H9 (cell line): ENCODE data around the gene RCSD1. TPM values are rescaled to one million over a fixed set of nuclear protein-coding genes. Genes with fewer than 3 reads are reported as not detected.

ENCODE experiments used
- DNase-seq: peaks from one replicate; pipeline ENCODE4 v3.0.0-alpha.2; 2017
- H2AFZ ChIP-seq: one replicate; pipeline ENCODE4 v1.6.1; 2013; ENCODE audit warnings: mild to moderate bottlenecking, low read length, control low read depth, moderate library complexity
- H2AK5ac ChIP-seq: 2 replicates; pipeline ENCODE4 v1.6.1; 2013; ENCODE audit warnings: low read length, control low read depth, mixed read lengths; ENCODE audit not compliant: insufficient read length
- H2BK120ac ChIP-seq: one replicate; pipeline ENCODE4 v1.6.1; 2013; ENCODE audit warnings: low read depth, mild to moderate bottlenecking, low read length, control low read depth, inconsistent platforms; ENCODE audit not compliant: poor library complexity, severe bottlenecking
- H2BK12ac ChIP-seq: 2 replicates; pipeline ENCODE4 v1.6.1; 2013; ENCODE audit warnings: low read length, control low read depth, mixed read lengths, low read depth; ENCODE audit not compliant: insufficient read length
- H2BK15ac ChIP-seq: 2 replicates; pipeline ENCODE4 v1.6.1; 2013; ENCODE audit warnings: low read depth, low read length, control low read depth
- H2BK20ac ChIP-seq: one replicate; pipeline ENCODE4 v1.6.1; 2013; ENCODE audit warnings: low read depth, mild to moderate bottlenecking, low read length, control low read depth, inconsistent platforms; ENCODE audit not compliant: poor library complexity, severe bottlenecking
- H2BK5ac ChIP-seq: 2 replicates; pipeline ENCODE4 v1.6.1; 2013; ENCODE audit warnings: low read length, control low read depth, mixed read lengths; ENCODE audit not compliant: insufficient read length
- H3K14ac ChIP-seq: 2 replicates; pipeline ENCODE4 v1.6.1; 2013; ENCODE audit warnings: low read length, control low read depth; ENCODE audit not compliant: insufficient read depth
- H3K18ac ChIP-seq: 2 replicates; pipeline ENCODE4 v1.6.1; 2013; ENCODE audit warnings: low read depth, mild to moderate bottlenecking, mixed read lengths, low read length, control low read depth; ENCODE audit not compliant: insufficient read length
- H3K23ac ChIP-seq: 2 replicates; pipeline ENCODE4 v1.6.1; 2013; ENCODE audit warnings: low read length, control low read depth, mixed read lengths, low read depth; ENCODE audit not compliant: insufficient read length
- H3K23me2 ChIP-seq: 2 replicates; pipeline ENCODE4 v1.6.1; 2013; ENCODE audit warnings: low read depth, mild to moderate bottlenecking, mixed read lengths, low read length, control low read depth; ENCODE audit not compliant: insufficient read length, poor library complexity, severe bottlenecking
- H3K27ac ChIP-seq: 2 replicates; pipeline ENCODE4 v1.5.1; 2013; ENCODE audit warnings: low read length, control low read depth, mixed read lengths, low read depth; ENCODE audit not compliant: insufficient read length
- H3K27me3 ChIP-seq: 2 replicates; pipeline ENCODE4 v1.6.1; 2013; ENCODE audit warnings: low read length, control low read depth, inconsistent platforms; ENCODE audit not compliant: insufficient read depth
- H3K4ac ChIP-seq: 2 replicates; pipeline ENCODE4 v1.6.1; 2013; ENCODE audit warnings: low read depth, mild to moderate bottlenecking, control low read depth, inconsistent platforms, low read length, moderate library complexity
- H3K4me1 ChIP-seq: 2 replicates; pipeline ENCODE4 v1.6.1; 2013; ENCODE audit warnings: low read length, control low read depth, inconsistent platforms; ENCODE audit not compliant: insufficient read depth
- H3K4me2 ChIP-seq: 2 replicates; pipeline ENCODE4 v1.6.1; 2013; ENCODE audit warnings: low read length, control low read depth, mixed read lengths; ENCODE audit not compliant: insufficient read length, insufficient read depth
- H3K56ac ChIP-seq: 2 replicates; pipeline ENCODE4 v1.6.1; 2013; ENCODE audit warnings: low read depth, mild to moderate bottlenecking, mixed read lengths, low read length, control low read depth; ENCODE audit not compliant: insufficient read length
- H3K79me1 ChIP-seq: 2 replicates; pipeline ENCODE4 v1.6.1; 2013; ENCODE audit warnings: low read depth, mild to moderate bottlenecking, moderate library complexity, low read length, control low read depth, inconsistent platforms; ENCODE audit not compliant: insufficient read depth, poor library complexity, severe bottlenecking
- H3K79me2 ChIP-seq: 2 replicates; pipeline ENCODE4 v1.6.1; 2013; ENCODE audit warnings: low read length, control low read depth, inconsistent platforms; ENCODE audit not compliant: insufficient read depth
- H3K9ac ChIP-seq: 2 replicates; pipeline ENCODE4 v1.6.1; 2013; ENCODE audit warnings: low read length, control low read depth, mixed read lengths; ENCODE audit not compliant: insufficient read length; ENCODE audit errors: extremely low read depth
- H3K9me3 ChIP-seq: one replicate; pipeline ENCODE4 v1.6.1; 2013; ENCODE audit warnings: low read depth, low read length, inconsistent platforms; ENCODE audit not compliant: control insufficient read depth
- H3T11ph ChIP-seq: one replicate; pipeline ENCODE4 v1.6.1; 2013; ENCODE audit warnings: mild to moderate bottlenecking, low read length, control low read depth, inconsistent platforms
- H4K20me1 ChIP-seq: one replicate; pipeline ENCODE4 v1.6.1; 2013; ENCODE audit not compliant: control insufficient read depth, insufficient read length, insufficient read depth
- H4K5ac ChIP-seq: 2 replicates; pipeline ENCODE4 v1.6.1; 2013; ENCODE audit warnings: low read depth, mild to moderate bottlenecking, mixed read lengths, low read length, control low read depth; ENCODE audit not compliant: insufficient read length
- H4K8ac ChIP-seq: replicated peaks from 2 replicates; pipeline ENCODE4 v1.6.1; 2013; ENCODE audit warnings: low read length, control low read depth, mixed read lengths, low read depth; ENCODE audit not compliant: insufficient read length
- H4K91ac ChIP-seq: 2 replicates; pipeline ENCODE4 v1.6.1; 2013; ENCODE audit warnings: low read depth, mild to moderate bottlenecking, moderate library complexity, mixed read lengths, low read length, control low read depth; ENCODE audit not compliant: insufficient read length
- H3K27ac Mint-ChIP-seq, 3 experiments: 2 replicates in 2 of 3; 3 replicates in 1 of 3; pipeline ENCODE4 v1.8.0; 2020 to 2021; ENCODE audit warnings: mixed read lengths in 3 of 3, mild to moderate bottlenecking in 1 of 3, moderate library complexity in 1 of 3
- H3K27me3 Mint-ChIP-seq: 2 replicates; pipeline ENCODE4 v1.8.0; 2021; ENCODE audit warnings: low read depth, mild to moderate bottlenecking, moderate library complexity, mixed read lengths
- H3K36me3 Mint-ChIP-seq, 3 experiments: 2 replicates in 2 of 3; 3 replicates in 1 of 3; pipeline ENCODE4 v1.8.0; 2020 to 2021; ENCODE audit warnings: low read depth in 3 of 3, mixed read lengths in 3 of 3; ENCODE audit not compliant: insufficient read depth in 1 of 3
- H3K4me1 Mint-ChIP-seq, 2 experiments: 2 replicates each; pipeline ENCODE4 v1.8.0; 2020; ENCODE audit warnings: mixed read lengths in 2 of 2
- H3K4me3 Mint-ChIP-seq, 2 experiments: 2 replicates in 1 of 2; 3 replicates in 1 of 2; pipeline ENCODE4 v1.8.0; 2020 to 2021; ENCODE audit warnings: mild to moderate bottlenecking in 2 of 2, mixed read lengths in 2 of 2, moderate library complexity in 1 of 2
- H3K9me3 Mint-ChIP-seq, 2 experiments: 2 replicates in 1 of 2; 3 replicates in 1 of 2; pipeline ENCODE4 v1.8.0; 2020; ENCODE audit warnings: mild to moderate bottlenecking in 2 of 2, mixed read lengths in 2 of 2, moderate library complexity in 1 of 2
- CTCF ChIP-seq: fragments of 200-600 bp; sonication (generic); conservative IDR thresholded peaks from 3 replicates; pipeline ENCODE4 v1.8.0; 2021; ENCODE audit warnings: antibody characterized with exemption, mild to moderate bottlenecking
- whole genome bisulfite sequencing: extraction: QIAGEN DNeasy Blood & Tissue Kit; methylation state at CpG from one replicate; pipeline ENCODE4 v1.1.7; 2013; ENCODE audit warnings: missing lambda C conversion rate, low lambda C conversion rate, mixed read lengths; ENCODE audit not compliant: insufficient read length; ENCODE audit errors: extremely low coverage; 5-methylcytosine and 5-hydroxymethylcytosine counted together
- total RNA-seq: library from RNA; stranded (reverse); gene quantifications from 2 replicates; pipeline ENCODE4 v1.2.1, GENCODE V29; 2021

Gene RCSD1
- total RNA-seq, 1 experiment from 2014 or later, result 0.13 TPM

DNA sequence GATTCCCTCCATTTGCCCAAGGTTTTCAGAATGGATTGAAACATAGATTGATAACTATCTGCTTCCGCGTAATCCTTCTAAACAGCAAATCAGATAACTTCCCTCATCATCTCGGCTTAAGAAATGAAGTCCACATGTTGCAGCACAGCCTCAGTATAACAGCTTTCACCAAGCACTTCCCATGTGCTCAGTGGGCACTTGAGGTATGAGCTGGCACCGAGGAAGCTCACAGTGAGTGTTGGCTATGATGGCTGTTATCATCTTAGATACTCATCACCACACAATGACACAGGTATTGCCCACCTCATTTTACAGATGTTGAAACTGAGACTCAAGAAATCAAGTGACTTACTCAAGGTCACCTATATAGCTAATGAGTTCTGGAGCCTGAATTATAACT lies 43.2 kb downstream of the RCSD1 start:
- H3K4me1 ChIP-seq, result no peaks in the 10 kb centered on the region
- H3K27ac ChIP-seq, result no peak overlapping the region
- no CpG with 5 or more reads among the region's 4 CpGs for WGBS
- no peak overlapping the region for H4K5ac ChIP-seq
- peaks cover 4% of the 10 kb centered on the region for H3K27me3 Mint-ChIP-seq
- no peak overlapping the region for H2BK20ac ChIP-seq
- DNase-seq, result no peak
- H2BK5ac ChIP-seq, result no peak overlapping the region
- H3K79me2 ChIP-seq, result no peaks in the 10 kb centered on the region
- H3K4ac ChIP-seq, result no peak overlapping the region
- no peak overlapping the region for H3K14ac ChIP-seq
- no peak overlapping the region for H2AFZ ChIP-seq
- H2BK12ac ChIP-seq, result no peak overlapping the region
- no peak overlapping the region for H4K8ac ChIP-seq
- H4K20me1 ChIP-seq, result no peaks in the 10 kb centered on the region
- H3K18ac ChIP-seq, result no peak overlapping the region
- H4K91ac ChIP-seq, result no peak overlapping the region
- peaks cover 21 to 24% of the 10 kb centered on the region in 2 experiments for H3K4me1 Mint-ChIP-seq
- H3K23me2 ChIP-seq, result no peaks in the 10 kb centered on the region
- H3K4me3 Mint-ChIP-seq, result no peak overlapping the region
- H3K36me3 Mint-ChIP-seq, result no peaks in the 10 kb centered on the region
- H3K27ac Mint-ChIP-seq, result no peak overlapping the region
- no peak overlapping the region for H3K23ac ChIP-seq
- H3K79me1 ChIP-seq, result no peaks in the 10 kb centered on the region
- no peaks in the 10 kb centered on the region for H3K27me3 ChIP-seq
- TF ChIP-seq CTCF, result no peak
- no peak overlapping the region for H3K4me2 ChIP-seq
- no peaks in the 10 kb centered on the region for H3K9me3 Mint-ChIP-seq
- H2BK120ac ChIP-seq, result no peak overlapping the region
- H3K56ac ChIP-seq, result no peak overlapping the region
- H3K9me3 ChIP-seq, result no peaks in the 10 kb centered on the region
- no peak overlapping the region for H2AK5ac ChIP-seq
- H3T11ph ChIP-seq, result no peak overlapping the region
- no peak overlapping the region for H3K9ac ChIP-seq
- H2BK15ac ChIP-seq, result no peak overlapping the region
